Measurements from ENCODE around the gene GALNT18. TPM values are rescaled to one million over a fixed set of nuclear protein-coding genes. Genes with fewer than 3 reads are reported as not detected.

GALNT18 gene
- total and polyA plus RNA-seq, 4 donors, result 9.8 to 20.1 (median 12.8) TPM

DNA sequence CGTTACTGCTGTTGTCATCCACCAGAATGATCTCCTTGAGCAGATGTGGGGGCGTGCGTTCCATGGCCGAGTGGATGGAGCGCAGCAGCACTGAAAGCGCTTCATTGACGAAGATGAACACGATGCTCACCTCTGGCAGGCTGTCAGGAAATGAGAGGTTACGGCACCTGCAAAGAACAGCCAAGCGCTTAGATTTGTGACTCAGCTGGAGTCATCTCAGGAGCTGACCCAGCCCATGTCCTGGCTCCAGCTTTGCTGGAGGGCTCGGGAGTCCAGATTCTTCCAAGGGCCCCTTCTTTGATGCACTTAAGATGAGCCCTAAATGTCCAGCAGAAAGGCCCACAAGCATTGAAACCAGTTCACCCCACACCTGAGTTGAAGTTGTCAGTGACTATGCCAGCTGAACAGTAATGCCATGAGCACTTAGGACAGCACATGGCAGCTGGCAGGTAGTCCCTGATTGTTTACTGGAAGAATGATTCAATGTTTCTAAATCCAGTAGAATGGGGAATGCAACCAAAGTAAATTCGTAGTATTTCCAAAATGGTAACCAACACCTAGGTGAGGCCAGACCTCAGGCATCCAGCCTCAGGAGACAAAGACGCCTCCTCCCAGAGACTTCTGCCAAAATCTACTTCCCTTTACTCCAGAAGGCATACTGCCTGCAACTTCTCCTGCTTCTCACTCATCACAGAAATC is 189.0 kb downstream of the GALNT18 start:
- peaks cover 3% of the 10 kb centered on the region for H3K27me3 ChIP-seq (ENCODE audit: control insufficient read depth, insufficient read depth, low read length)
- DNase-seq (ENCODE audit: low read depth in 4 of 6, low spot score in 6 of 6), result no peak
- 97% methylated on average over 12 of the region's 13 CpGs for WGBS (ENCODE audit: insufficient coverage)

GRCh38 chr11:11430431-11430830 is 191.4 kb downstream of the GALNT18 start:
- Histone ChIP-seq H3K36me3 (ENCODE audit: control insufficient read depth, insufficient read depth, low read length) (no peaks in the 10 kb centered on the region), H3K4me1 (ENCODE audit: control insufficient read depth, insufficient read depth, low read length) (peaks cover 18% of the 10 kb centered on the region), H3K9me3 (ENCODE audit: control insufficient read depth, insufficient read depth, low read length) (no peaks in the 10 kb centered on the region), H3K27me3 (ENCODE audit: control insufficient read depth, insufficient read depth, low read length) (peaks cover 2% of the 10 kb centered on the region), H3K27ac (ENCODE audit: low read depth, low read length) (no peak overlapping the region), H3K4me3 (ENCODE audit: low read depth, low read length) (no peak overlapping the region)
- DNase-seq (ENCODE audit: low read depth in 4 of 6, low spot score in 6 of 6), result no peak
- 95% methylated on average over 3 of the region's 4 CpGs for WGBS (ENCODE audit: insufficient coverage)

More for the DNA sequence above, 189.0 kb downstream of the GALNT18 start:
- Histone ChIP-seq H3K36me3 (ENCODE audit: control insufficient read depth, insufficient read depth, low read length) (no peaks in the 10 kb centered on the region), H3K9me3 (ENCODE audit: control insufficient read depth, insufficient read depth, low read length) (no peaks in the 10 kb centered on the region), H3K4me1 (ENCODE audit: control insufficient read depth, insufficient read depth, low read length) (peaks cover 16% of the 10 kb centered on the region), H3K4me3 (ENCODE audit: low read depth, low read length) (no peak overlapping the region), H3K27ac (ENCODE audit: low read depth, low read length) (no peak overlapping the region)

- Histone ChIP-seq H3K27ac (ENCODE audit: low read depth, low read length) (no peak overlapping the region), H3K36me3 (ENCODE audit: control insufficient read depth, insufficient read depth, low read length) (no peaks in the 10 kb centered on the region)
Observed at GRCh38 chr11:11428714-11429113, 193.1 kb downstream of the GALNT18 start.

GRCh38 chr11:11427542-11427941 is 194.3 kb downstream of the GALNT18 start:
- 72% methylated on average over 5 of the region's 5 CpGs for WGBS (ENCODE audit: insufficient coverage)
- H3K4me3 ChIP-seq (ENCODE audit: low read depth, low read length), result no peak overlapping the region
- no peak for DNase-seq (ENCODE audit: low read depth in 4 of 6, low spot score in 6 of 6)
- H3K27ac ChIP-seq (ENCODE audit: low read depth, low read length), result no peak overlapping the region
- H3K9me3 ChIP-seq (ENCODE audit: control insufficient read depth, insufficient read depth, low read length), result no peaks in the 10 kb centered on the region
- H3K4me1 ChIP-seq (ENCODE audit: control insufficient read depth, insufficient read depth, low read length), result peaks cover 15% of the 10 kb centered on the region
- peaks cover 4% of the 10 kb centered on the region for H3K27me3 ChIP-seq (ENCODE audit: control insufficient read depth, insufficient read depth, low read length)
- H3K36me3 ChIP-seq (ENCODE audit: control insufficient read depth, insufficient read depth, low read length), result no peaks in the 10 kb centered on the region

More at GRCh38 chr11:11428714-11429113, 193.1 kb downstream of the GALNT18 start:
- DNase-seq (ENCODE audit: low read depth in 4 of 6, low spot score in 6 of 6), result no peak
- 93% methylated on average over 3 of the region's 4 CpGs for WGBS (ENCODE audit: insufficient coverage)
- Histone ChIP-seq H3K4me3 (ENCODE audit: low read depth, low read length) (no peak overlapping the region), H3K9me3 (ENCODE audit: control insufficient read depth, insufficient read depth, low read length) (no peaks in the 10 kb centered on the region), H3K4me1 (ENCODE audit: control insufficient read depth, insufficient read depth, low read length) (peaks cover 17% of the 10 kb centered on the region), H3K27me3 (ENCODE audit: control insufficient read depth, insufficient read depth, low read length) (peaks cover 4% of the 10 kb centered on the region)

GRCh38 chr11:11427140-11427539 is 194.7 kb downstream of the GALNT18 start:
- Histone ChIP-seq H3K9me3 (ENCODE audit: control insufficient read depth, insufficient read depth, low read length) (no peaks in the 10 kb centered on the region), H3K27me3 (ENCODE audit: control insufficient read depth, insufficient read depth, low read length) (peaks cover 4% of the 10 kb centered on the region), H3K4me1 (ENCODE audit: control insufficient read depth, insufficient read depth, low read length) (peaks cover 19% of the 10 kb centered on the region), H3K36me3 (ENCODE audit: control insufficient read depth, insufficient read depth, low read length) (no peaks in the 10 kb centered on the region), H3K27ac (ENCODE audit: low read depth, low read length) (no peak overlapping the region), H3K4me3 (ENCODE audit: low read depth, low read length) (no peak overlapping the region)
- 100% methylated on average over 1 of the region's 9 CpGs for WGBS (ENCODE audit: insufficient coverage)
- peak in 2 of 6 donors; percentile 46 to 52 for DNase-seq (ENCODE audit: low read depth in 4 of 6, low spot score in 6 of 6)

DNA sequence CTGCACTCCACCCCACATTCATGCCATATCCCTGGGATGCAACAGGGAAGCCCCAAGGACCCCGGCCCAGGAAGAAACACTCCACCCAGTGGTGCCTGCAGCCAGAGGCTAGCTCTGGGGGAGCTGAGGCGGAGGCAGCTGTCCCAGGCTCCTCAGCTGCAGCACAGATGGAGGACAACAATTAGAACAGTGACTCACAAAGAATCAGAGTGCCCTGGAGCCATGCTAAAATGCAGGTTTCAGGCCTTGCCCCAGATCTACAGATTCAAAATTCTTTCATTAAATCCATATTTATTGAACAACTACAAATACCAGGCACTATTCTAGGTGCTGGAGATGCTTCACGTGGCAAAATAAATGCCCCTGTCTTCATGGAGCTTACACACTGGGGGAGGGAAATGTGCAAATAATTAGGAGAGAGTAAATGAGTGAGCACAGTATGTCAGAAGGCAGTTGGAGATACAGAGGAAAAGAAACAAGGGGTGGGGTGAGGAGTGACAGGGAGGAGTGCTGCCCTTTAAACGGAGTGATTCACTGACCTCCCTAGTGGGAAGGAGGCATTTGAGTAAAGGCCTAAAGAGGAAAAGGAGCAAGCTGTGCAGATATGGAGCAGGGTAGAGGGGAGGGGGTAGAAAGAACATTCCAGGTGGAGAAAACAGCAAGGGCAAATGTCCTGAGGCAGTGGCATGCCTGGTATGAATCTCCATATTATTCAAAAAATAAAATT is 195.4 kb downstream of the GALNT18 start:
- Histone ChIP-seq H3K27ac (ENCODE audit: low read depth, low read length) (no peak overlapping the region), H3K36me3 (ENCODE audit: control insufficient read depth, insufficient read depth, low read length) (no peaks in the 10 kb centered on the region), H3K4me3 (ENCODE audit: low read depth, low read length) (no peak overlapping the region), H3K4me1 (ENCODE audit: control insufficient read depth, insufficient read depth, low read length) (peaks cover 26% of the 10 kb centered on the region), H3K9me3 (ENCODE audit: control insufficient read depth, insufficient read depth, low read length) (no peaks in the 10 kb centered on the region), H3K27me3 (ENCODE audit: control insufficient read depth, insufficient read depth, low read length) (peaks cover 4% of the 10 kb centered on the region)
- WGBS (ENCODE audit: insufficient coverage), result 80% methylated on average over 4 of the region's 4 CpGs
- no peak for DNase-seq (ENCODE audit: low read depth in 4 of 6, low spot score in 6 of 6)

- 84% methylated on average over 4 of the region's 5 CpGs for WGBS (ENCODE audit: insufficient coverage)
- H3K9me3 ChIP-seq (ENCODE audit: control insufficient read depth, insufficient read depth, low read length), result no peaks in the 10 kb centered on the region
- H3K27ac ChIP-seq (ENCODE audit: low read depth, low read length), result no peak overlapping the region
- no peak for DNase-seq (ENCODE audit: low read depth in 4 of 6, low spot score in 6 of 6)
- no peak overlapping the region for H3K4me3 ChIP-seq (ENCODE audit: low read depth, low read length)
- peaks cover 4% of the 10 kb centered on the region for H3K27me3 ChIP-seq (ENCODE audit: control insufficient read depth, insufficient read depth, low read length)
- H3K36me3 ChIP-seq (ENCODE audit: control insufficient read depth, insufficient read depth, low read length), result no peaks in the 10 kb centered on the region
- H3K4me1 ChIP-seq (ENCODE audit: control insufficient read depth, insufficient read depth, low read length), result peaks cover 28% of the 10 kb centered on the region
Observed at GRCh38 chr11:11425806-11426205, 196.0 kb downstream of the GALNT18 start.

DNA sequence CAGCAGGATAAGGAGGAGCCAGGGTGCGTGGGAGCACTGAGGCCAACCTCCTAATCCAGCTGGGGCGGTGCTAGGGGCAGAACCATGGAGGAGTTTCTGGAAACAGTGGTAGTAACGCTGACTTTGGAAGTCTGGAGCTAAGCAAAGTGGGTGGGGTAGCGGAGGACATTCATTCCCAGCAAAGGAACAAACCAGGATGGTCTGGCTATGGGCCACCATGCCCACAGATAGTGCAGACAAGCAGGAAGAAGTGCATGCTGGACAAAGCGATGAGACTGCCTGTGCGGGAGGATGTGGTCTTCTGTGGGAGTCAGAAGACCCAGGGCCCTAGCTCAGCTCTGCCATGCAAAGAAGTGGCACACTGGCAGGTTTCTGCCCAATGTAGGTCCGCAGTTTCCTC is 197.1 kb downstream of the GALNT18 start:
- WGBS (ENCODE audit: insufficient coverage), result 96% methylated on average over 6 of the region's 7 CpGs
- DNase-seq (ENCODE audit: low read depth in 4 of 6, low spot score in 6 of 6), result no peak
- Histone ChIP-seq H3K27me3 (ENCODE audit: control insufficient read depth, insufficient read depth, low read length) (peaks cover 4% of the 10 kb centered on the region), H3K4me3 (ENCODE audit: low read depth, low read length) (no peak overlapping the region), H3K9me3 (ENCODE audit: control insufficient read depth, insufficient read depth, low read length) (no peaks in the 10 kb centered on the region), H3K27ac (ENCODE audit: low read depth, low read length) (no peak overlapping the region), H3K4me1 (ENCODE audit: control insufficient read depth, insufficient read depth, low read length) (peaks cover 31% of the 10 kb centered on the region), H3K36me3 (ENCODE audit: control insufficient read depth, insufficient read depth, low read length) (no peaks in the 10 kb centered on the region)

GRCh38 chr11:11422411-11423128 is 199.2 kb downstream of the GALNT18 start:
- peak in 1 of 6 donors; percentile 78 for DNase-seq (ENCODE audit: low read depth in 4 of 6, low spot score in 6 of 6)
- H3K36me3 ChIP-seq (ENCODE audit: control insufficient read depth, insufficient read depth, low read length), result no peaks in the 10 kb centered on the region

More at GRCh38 chr11:11422411-11423128, 199.2 kb downstream of the GALNT18 start:
- H3K27ac ChIP-seq (ENCODE audit: low read depth, low read length), result no peak overlapping the region
- H3K4me1 ChIP-seq (ENCODE audit: control insufficient read depth, insufficient read depth, low read length), result peaks cover 23% of the 10 kb centered on the region
- no peaks in the 10 kb centered on the region for H3K9me3 ChIP-seq (ENCODE audit: control insufficient read depth, insufficient read depth, low read length)
- 80% methylated on average over 4 of the region's 5 CpGs for WGBS (ENCODE audit: insufficient coverage)
- peaks cover 4% of the 10 kb centered on the region for H3K27me3 ChIP-seq (ENCODE audit: control insufficient read depth, insufficient read depth, low read length)
- no peak overlapping the region for H3K4me3 ChIP-seq (ENCODE audit: low read depth, low read length)

Data from spinal cord (tissue), 10 donors.